HG03039 (cell line): Measurements from ENCODE around the gene ANKZF1.

ENCODE experiments used
- ATAC-seq: cut with Tn5 transposase; IDR thresholded peaks from one replicate; pipeline ENCODE4 v1.9.1; 2021; ENCODE audit warnings: mild to moderate bottlenecking, moderate library complexity; ENCODE audit not compliant: unreplicated experiment

Gene ANKZF1

GRCh38 chr2:219207134-219207883 is 22.3 kb upstream of the ANKZF1 start:
- no peak for ATAC-seq

DNA sequence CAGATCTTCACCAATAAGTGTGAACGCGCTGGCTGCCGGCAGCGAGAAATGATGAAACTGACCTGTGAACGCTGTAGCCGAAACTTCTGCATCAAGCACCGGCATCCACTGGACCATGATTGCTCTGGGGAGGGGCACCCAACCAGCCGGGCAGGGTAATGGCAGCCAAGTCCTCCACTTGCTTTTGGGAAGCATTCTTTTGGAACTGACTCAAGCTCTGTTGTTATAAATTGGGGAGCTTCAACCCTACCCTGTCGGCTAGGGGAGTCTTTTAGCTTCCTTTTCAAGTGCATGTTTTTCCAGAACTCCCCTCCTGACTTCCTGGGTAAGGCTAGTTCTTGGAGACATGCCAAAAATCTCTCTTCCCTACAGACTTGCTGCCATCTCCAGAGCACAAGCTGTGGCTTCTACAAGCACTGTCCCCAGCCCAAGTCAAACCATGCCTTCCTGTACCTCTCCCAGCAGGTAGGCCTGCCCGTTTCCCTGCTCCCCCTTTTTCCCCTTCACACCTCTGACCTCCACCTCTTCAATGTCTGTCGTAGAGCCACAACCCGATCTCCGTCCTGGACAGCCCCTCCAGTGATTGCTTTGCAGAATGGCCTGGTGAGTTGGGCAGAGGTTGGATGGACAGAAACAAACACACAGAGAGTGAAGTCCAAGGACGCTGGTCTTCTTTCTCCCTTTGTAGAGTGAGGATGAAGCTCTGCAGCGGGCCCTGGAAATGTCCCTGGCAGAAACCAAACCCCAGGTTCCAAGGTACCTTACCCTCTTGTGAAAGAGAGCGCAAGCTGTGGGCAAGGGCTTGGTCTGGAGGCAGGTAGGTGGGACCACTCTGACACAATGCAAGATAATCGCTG is 21.5 kb upstream of the ANKZF1 start:
- no peak for ATAC-seq

DNA sequence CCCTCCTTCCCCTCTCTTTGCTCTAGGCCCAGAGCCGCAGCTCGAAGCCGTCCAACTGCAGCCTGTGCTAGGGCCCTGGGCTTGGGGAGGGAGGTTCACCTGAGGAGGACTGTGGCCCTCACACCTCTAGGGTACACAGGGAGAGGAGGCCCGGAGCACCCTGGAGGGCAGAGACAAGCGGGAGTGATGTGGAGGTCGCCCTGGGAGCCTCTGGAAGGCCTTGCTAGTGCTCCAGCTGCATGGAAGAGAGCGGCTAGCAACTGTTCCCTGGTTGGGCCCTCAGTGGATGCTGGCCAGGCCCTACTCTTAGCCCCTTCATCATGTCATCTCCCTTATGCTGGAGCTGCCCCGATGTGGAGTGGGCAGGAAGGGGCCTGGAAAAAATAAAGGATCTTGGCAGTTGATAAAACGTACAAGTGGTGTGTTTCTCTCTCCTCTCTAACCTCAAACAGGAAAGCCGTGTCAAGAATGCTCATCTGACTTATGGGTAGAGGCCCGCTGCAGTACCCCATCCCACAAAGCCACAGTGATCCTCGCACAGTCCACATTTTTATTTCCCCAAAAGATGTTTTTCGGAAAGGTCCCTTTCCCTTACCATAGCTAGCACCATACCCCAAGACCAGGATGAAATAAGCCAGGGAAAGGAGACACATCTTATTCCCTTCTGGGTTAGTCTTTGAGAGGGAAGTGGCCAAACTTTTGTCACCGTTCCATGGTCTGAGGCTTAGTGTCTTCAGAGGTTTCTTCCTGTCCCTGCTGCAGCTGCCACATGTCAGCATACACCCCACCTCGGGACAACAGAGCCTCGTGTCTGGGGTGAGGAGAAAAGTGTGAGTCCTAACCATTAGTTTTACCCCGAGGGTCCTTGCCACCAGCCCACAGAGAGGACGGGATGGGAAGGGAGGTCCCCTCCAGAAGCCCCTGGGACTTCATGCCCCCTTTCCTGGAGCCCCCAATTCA is 20.1 kb upstream of the ANKZF1 start:
- ATAC-seq, result no peak

DNA sequence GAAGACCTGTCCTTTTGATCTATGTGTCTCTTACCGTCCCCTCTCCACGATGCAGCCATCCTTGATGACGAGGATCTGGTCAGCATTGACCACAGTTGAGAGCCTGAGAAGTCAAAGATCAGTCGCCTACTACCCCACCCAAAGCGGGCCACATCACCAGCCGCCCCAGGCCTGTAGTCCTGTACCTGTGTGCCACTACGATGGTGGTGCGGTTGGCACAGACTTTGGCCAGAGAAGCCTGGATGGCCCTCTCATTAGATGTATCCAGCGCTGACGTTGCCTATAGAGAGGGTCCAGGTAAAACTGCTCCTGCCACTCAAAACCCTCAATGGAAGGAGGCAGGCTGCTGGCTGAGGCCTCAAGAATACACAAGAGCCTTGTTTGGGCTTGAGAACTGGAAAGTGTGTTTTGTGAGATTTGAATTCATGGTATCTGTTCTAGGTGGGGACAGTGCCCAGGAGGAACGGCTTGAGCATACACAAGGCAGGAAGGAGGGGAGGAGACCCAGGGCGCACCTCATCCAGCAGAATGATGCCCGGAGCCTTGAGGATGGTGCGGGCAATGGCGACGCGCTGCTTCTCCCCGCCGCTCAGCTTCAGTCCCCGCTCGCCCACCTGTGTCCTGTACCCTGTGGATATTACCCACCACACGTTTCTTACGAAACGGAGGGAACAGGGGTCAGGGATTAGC is 19.3 kb upstream of the ANKZF1 start:
- ATAC-seq, result no peak

DNA sequence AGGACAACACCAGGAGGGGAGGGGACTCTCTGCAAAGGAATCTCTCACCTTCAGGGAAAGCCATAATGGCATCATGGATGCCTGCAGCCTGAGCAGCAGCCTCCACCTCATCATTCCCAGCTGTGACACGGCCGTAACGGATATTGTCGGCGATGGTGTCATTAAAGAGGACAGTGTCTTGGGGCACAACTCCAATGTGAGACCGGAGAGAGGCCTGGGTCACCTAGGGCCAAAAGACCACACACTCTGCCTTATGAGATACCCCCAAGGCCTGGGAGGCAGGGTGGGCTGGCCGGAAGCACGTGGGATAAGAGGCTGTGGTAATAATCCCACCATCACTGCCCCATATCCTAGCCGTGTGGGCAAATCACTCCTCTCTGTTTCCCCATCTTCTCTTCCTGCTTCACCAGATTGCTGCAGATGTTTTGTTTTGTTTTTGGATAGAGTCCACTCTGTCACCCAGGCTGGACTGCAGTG is 18.7 kb upstream of the ANKZF1 start:
- no peak for ATAC-seq

DNA sequence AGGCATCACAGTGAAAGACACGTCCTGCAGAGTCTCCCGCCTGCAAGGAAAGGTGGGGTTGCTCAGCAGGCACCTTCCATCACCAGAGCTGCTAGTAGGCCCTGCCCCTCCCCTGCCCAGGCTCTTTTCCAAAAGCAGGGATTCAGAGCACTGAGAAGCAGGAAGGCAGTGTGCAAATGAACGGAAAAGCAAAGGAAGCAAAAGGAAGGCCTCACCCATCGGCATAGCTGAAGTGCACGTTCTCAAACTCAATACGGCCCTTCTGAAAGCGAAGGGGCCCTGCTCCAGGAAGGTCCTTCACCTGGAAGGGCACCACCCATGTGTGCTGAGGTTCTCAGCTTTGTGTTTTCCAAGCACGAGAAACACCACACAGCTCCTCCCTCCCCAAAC is 16.6 kb upstream of the ANKZF1 start:
- ATAC-seq, result no peak

DNA sequence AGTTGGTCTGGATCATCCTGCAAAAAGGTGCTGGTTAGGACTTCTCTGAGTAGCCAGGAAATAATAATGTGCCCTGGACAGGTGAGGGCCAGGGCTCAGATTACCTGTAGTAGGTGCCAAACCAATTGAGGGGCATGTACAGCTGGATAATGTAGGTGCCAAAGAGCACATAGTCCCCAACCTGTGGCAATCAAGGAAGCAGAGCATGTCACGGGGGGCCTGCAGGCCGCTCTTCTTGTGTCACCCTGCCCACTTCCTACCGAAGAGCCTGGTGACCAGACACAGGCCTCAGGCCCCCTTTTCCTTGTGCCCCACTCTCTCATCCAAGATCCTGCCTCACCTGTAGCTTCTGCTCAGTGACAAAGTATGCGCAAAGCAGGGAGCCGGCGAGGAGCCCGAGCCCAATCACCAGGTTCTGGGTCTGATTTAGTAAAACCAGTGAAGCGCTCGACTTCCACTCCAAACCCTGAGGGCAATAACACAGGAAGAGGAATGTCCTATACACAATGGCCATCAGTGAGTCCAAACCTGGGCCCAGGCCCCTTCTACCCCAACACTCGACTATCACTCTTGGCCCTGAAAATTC is 16.0 kb upstream of the ANKZF1 start:
- no peak for ATAC-seq

- ATAC-seq, result no peak
Measured at GRCh38 chr2:219214141-219214540, 15.5 kb upstream of the ANKZF1 start.

- ATAC-seq, result no peak
Measured at GRCh38 chr2:219214786-219215185, 14.8 kb upstream of the ANKZF1 start.

DNA sequence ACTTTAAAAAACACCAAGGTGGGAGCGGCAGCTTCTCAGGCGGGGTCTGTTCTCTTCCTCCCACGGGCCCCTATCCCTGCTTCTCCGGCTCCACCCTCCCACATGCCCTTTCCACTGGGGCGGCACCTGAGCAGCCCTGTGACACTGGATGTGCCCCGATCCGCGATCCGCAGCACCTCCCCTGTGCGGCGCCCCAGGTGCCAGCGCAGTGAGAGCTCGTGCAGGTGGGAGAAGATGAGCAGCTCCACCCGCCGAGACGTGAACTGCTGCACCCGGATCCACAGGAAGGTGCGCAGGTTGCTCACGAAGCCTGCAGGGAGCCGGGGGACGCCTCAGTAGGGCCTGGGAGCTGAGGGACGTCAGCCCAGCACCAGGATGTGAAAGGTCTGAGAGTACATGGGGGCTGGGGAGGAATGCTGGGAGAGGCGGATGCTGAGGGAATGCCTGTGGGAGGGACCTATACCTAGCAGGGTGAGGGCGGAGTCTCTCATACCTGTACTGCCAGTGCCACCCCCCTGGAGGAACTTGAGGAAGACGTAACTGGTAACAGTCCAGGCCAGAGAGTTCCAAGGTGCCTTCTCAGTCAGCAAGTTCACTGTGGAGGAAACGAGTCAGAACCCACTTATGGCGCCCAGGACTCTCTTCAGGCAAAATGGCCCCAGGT is 13.6 kb upstream of the ANKZF1 start:
- no peak for ATAC-seq

GRCh38 chr2:219216535-219216915 is 13.1 kb upstream of the ANKZF1 start:
- no peak for ATAC-seq

- ATAC-seq, result peak; percentile 11
Measured at GRCh38 chr2:219218217-219218731, 11.3 kb upstream of the ANKZF1 start.

- ATAC-seq, result peak; percentile 65
Measured at GRCh38 chr2:219218732-219219701, 10.6 kb upstream of the ANKZF1 start, which contains the start of gene ABCB6. TSS of gene ABCB6 (minus strand) at chr2:219218958. CDS start at chr2:219218673, 285 bp downstream.

DNA sequence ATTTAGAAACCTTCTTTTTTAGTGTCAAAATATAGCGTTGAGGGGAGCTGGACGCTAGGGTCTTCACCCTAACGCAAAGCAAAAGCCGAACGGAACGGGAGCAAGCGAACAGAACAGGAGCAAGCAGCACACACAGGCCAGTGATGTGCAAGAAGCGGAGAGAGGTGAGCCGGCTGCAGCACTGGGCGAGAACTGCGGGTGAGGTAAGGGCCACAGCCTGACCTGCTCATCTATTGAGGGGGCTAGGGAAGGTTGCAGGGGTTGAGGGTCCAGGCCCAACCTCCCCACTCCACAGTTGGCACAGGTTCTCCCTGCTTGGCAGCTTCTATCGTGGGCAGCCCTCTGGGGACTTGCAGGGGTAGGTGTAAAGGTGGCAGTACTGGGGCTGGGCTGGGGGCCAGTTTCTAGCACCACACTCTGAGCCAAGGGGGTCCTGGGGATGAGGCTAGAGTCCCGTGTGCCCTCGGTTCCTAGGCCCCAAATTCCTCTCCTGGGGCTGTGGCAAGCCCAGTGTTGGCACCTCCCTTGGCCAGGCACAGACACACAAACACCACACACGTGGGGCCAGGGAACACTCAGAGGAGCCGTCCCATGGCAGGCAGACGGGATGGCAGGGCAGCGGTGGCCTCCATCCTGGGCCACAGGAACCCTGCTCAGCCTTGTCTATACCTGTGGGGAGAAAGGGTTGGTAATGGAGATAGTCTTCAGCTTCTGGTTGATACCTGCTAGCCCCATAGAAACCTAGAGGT is 9.6 kb upstream of the ANKZF1 start:
- ATAC-seq, result no peak

- no peak for ATAC-seq
Measured at GRCh38 chr2:219220652-219221402, 8.8 kb upstream of the ANKZF1 start.

- no peak for ATAC-seq
Measured at GRCh38 chr2:219221957-219222518, 7.6 kb upstream of the ANKZF1 start.
